Measurements from ENCODE around the gene ATP8B3. TPM values are rescaled to one million over a fixed set of nuclear protein-coding genes. Genes with fewer than 3 reads are reported as not detected.
A peak's percentile ranks its signal among the peaks of the same experiment; 100 is the strongest.

The ATP8B3 gene
- total and polyA plus RNA-seq, 8 donors = 0.15 to 1.4 (median 0.80) TPM; not detected in 4

- no peak for DNase-seq
- Histone ChIP-seq H3K27ac (no peak overlapping the region), H3K9me3 (no peaks in the 10 kb centered on the region), H3K36me3 (no peaks in the 10 kb centered on the region), H3K27me3 (peaks cover 74 to 97% (median 89%) of the 10 kb centered on the region in 3 donors), H3K4me1 (peaks cover 8 to 53% (median 45%) of the 10 kb centered on the region in 4 donors), H3K4me3 (peak overlapping the region in 2 of 4 donors; percentile 14 to 44)
- whole genome bisulfite sequencing, 5 donors = 1 to 5% (median 2%) methylated on average over 14 to 80 of the region's 80 CpGs
- TF ChIP-seq EP300 (IDR thresholded peaks at IDR 0.05) = no peak
- no peak for TF ChIP-seq POLR2A (IDR thresholded peaks at IDR 0.05)
- TF ChIP-seq POLR2AphosphoS5 (IDR thresholded peaks at IDR 0.05) = no peak
- no peak for TF ChIP-seq CTCF (IDR thresholded peaks at IDR 0.05)
- intact Hi-C loops (cut with DNase I; ENCODE audit: low total_unique reads) = no loop called here
Measured at GRCh38 chr19:1754636-1755466, 57.2 kb downstream of the ATP8B3 start.

- no peak for TF ChIP-seq EP300 (IDR thresholded peaks at IDR 0.05)
- TF ChIP-seq CTCF (IDR thresholded peaks at IDR 0.05) = no peak
- 0 to 2% (median 2%) methylated on average over 22 to 103 of the region's 105 CpGs; no CpG with 5 or more reads in 1 of the 5 donors for WGBS, 5 donors
- H3K4me1 ChIP-seq = peaks cover 15 to 61% (median 52%) of the 10 kb centered on the region in 4 donors
- H3K36me3 ChIP-seq = no peaks in the 10 kb centered on the region
- intact Hi-C loops (cut with DNase I; ENCODE audit: low total_unique reads) = no loop called here
- peaks cover 73 to 97% (median 89%) of the 10 kb centered on the region in 3 donors for H3K27me3 ChIP-seq
- peak overlapping the region in 1 of 4 donors; percentile 44 for H3K4me3 ChIP-seq
- DNase-seq = no peak
- no peaks in the 10 kb centered on the region for H3K9me3 ChIP-seq
- H3K27ac ChIP-seq = no peak overlapping the region
Measured at GRCh38 chr19:1754018-1754635, 57.9 kb downstream of the ATP8B3 start.

- DNase-seq = peak; percentile 28 to 80
- Histone ChIP-seq H3K36me3 (no peaks in the 10 kb centered on the region), H3K27me3 (peaks cover 70 to 97% (median 89%) of the 10 kb centered on the region in 3 donors), H3K27ac (no peak within 1 kb of the TSS), H3K9me3 (no peaks in the 10 kb centered on the region), H3K4me3 (no peak within 1 kb of the TSS), H3K4me1 (peaks cover 26 to 66% (median 62%) of the 10 kb centered on the region in 4 donors)
- no peak for TF ChIP-seq EP300 (IDR thresholded peaks at IDR 0.05)
- TF ChIP-seq POLR2AphosphoS5 (IDR thresholded peaks at IDR 0.05) = no peak
- TF ChIP-seq CTCF (IDR thresholded peaks at IDR 0.05) = no peak
- TF ChIP-seq POLR2A (IDR thresholded peaks at IDR 0.05) = no peak
- WGBS, 5 donors = 4 to 7% (median 6%) methylated on average over 15 to 77 of the region's 77 CpGs
- intact Hi-C loops (cut with DNase I; ENCODE audit: low total_unique reads) = no loop called here
Measured at GRCh38 chr19:1752757-1753728, 59.0 kb downstream of the ATP8B3 start, which contains the start of gene ONECUT3. Gene ONECUT3, plus strand, starts transcription at chr19:1753506. Its CDS starts 157 bp downstream, at chr19:1753663.
